B cell (primary cell): ENCODE data around the gene TNFRSF17. TPM values are rescaled to one million over a fixed set of nuclear protein-coding genes. Genes with fewer than 3 reads are reported as not detected.
A peak's percentile ranks its signal among the peaks of the same experiment; 100 is the strongest.

Experiments
- ATAC-seq: fragments of 200-7000 bp; cut with Tn5 transposase; one replicate; pipeline ENCODE4 v1.10.0; 2021; ENCODE audit warnings: low read depth, mild to moderate bottlenecking, moderate number of reproducible peaks, moderate library complexity
- CTCF ChIA-PET: fragments of 350-600 bp; sonication (Branson Sonifier 250); formaldehyde crosslinking; loops from one replicate; lab custom pipeline; 2021; ENCODE audit warnings: antibody characterized with exemption, inconsistent platforms; lab: Charles Lee
- POLR2A ChIA-PET: fragments of 350-600 bp; sonication (Branson Sonifier 250); formaldehyde crosslinking; loops from one replicate; lab custom pipeline; 2021; ENCODE audit warnings: antibody characterized with exemption; lab: Charles Lee
- DNase-seq: peaks from one replicate; pipeline ENCODE4 v3.0.0; 2013
- H2AFZ ChIP-seq: 2 replicates; pipeline ENCODE4 v1.6.1; 2012; ENCODE audit warnings: mild to moderate bottlenecking, low read depth, low read length; ENCODE audit not compliant: insufficient read depth, poor library complexity, severe bottlenecking
- H3K27ac ChIP-seq, 2 donors: 1 replicate in 1 of 2; 2 replicates in 1 of 2; pipeline ENCODE4 v1.5.1; 2012 to 2013; ENCODE audit warnings: low read length in 2 of 2, mild to moderate bottlenecking in 2 of 2, moderate library complexity in 1 of 2
- H3K27me3 ChIP-seq, 4 experiments: fragments of 200-600 bp in 1 of 4; sonication (generic) in 1 of 4; replicated peaks in 1 of 4; 1 replicate in 2 of 4; 2 replicates in 2 of 4; pipeline versions ENCODE4 v1.6.1 to v1.7.0; 2013 to 2016; ENCODE audit warnings: low read length in 3 of 4, mild to moderate bottlenecking in 2 of 4, mixed read lengths in 1 of 4, moderate library complexity in 1 of 4; ENCODE audit not compliant: insufficient read depth in 4 of 4, control insufficient read depth in 3 of 4; ENCODE audit errors: control extremely low read depth in 1 of 4
- H3K36me3 ChIP-seq, 2 experiments: replicated peaks in 1 of 2; 1 replicate in 1 of 2; 2 replicates in 1 of 2; pipeline versions ENCODE4 v1.6.1 to v1.7.1; 2013; ENCODE audit warnings: low read length in 1 of 2; ENCODE audit not compliant: insufficient read depth in 2 of 2, control insufficient read depth in 1 of 2; ENCODE audit errors: control extremely low read depth in 1 of 2, extremely low read depth in 1 of 2
- H3K4me1 ChIP-seq, 2 donors: fragments of 200-600 bp in 1 of 2; sonication (generic) in 1 of 2; 1 replicate in 1 of 2; 2 replicates in 1 of 2; pipeline versions ENCODE4 v1.5.1 to v1.6.1; 2013 to 2017; ENCODE audit warnings: low read length in 2 of 2; ENCODE audit not compliant: control insufficient read depth in 2 of 2, insufficient read depth in 2 of 2
- H3K4me2 ChIP-seq: replicated peaks from 2 replicates; pipeline ENCODE3; 2012; ENCODE audit warnings: mild to moderate bottlenecking, low read depth, low read length; ENCODE audit not compliant: poor library complexity, severe bottlenecking
- H3K4me3 ChIP-seq, 5 experiments: fragments of 200-600 bp in 1 of 5; sonication (generic) in 1 of 5; 1 replicate in 3 of 5; 2 replicates in 2 of 5; pipeline versions ENCODE4 v1.5.1 to v1.7.0; 2011 to 2016; ENCODE audit warnings: low read length in 4 of 5, mild to moderate bottlenecking in 4 of 5, low read depth in 2 of 5, control low read depth in 1 of 5, moderate library complexity in 1 of 5; ENCODE audit not compliant: insufficient read depth in 1 of 5; ENCODE audit errors: control extremely low read depth in 1 of 5, extremely low read depth in 1 of 5
- H3K79me2 ChIP-seq: fragments of 200-600 bp; sonication (generic); one replicate; pipeline ENCODE4 v1.6.0; 2016; ENCODE audit warnings: low read length; ENCODE audit not compliant: control insufficient read depth, insufficient read depth
- H3K9ac ChIP-seq: fragments of 200-600 bp; sonication (generic); 2 replicates; pipeline ENCODE4 v1.6.1; 2017; ENCODE audit warnings: mild to moderate bottlenecking, low read length, moderate library complexity
- H3K9me3 ChIP-seq, 3 donors: one replicate each; pipeline versions ENCODE4 v1.6.1 to v1.7.1; 2013; ENCODE audit warnings: low read length in 2 of 3; ENCODE audit not compliant: control insufficient read depth in 2 of 3, insufficient read depth in 1 of 3; ENCODE audit errors: control extremely low read depth in 1 of 3
- H4K20me1 ChIP-seq: 2 replicates; pipeline ENCODE4 v1.6.0; 2012; ENCODE audit warnings: mild to moderate bottlenecking, low read length; ENCODE audit not compliant: insufficient read depth, control insufficient read depth, poor library complexity, severe bottlenecking
- H3K27ac Mint-ChIP-seq: one replicate; pipeline ENCODE4 v1.8.0; 2021; ENCODE audit warnings: mixed read lengths
- H3K27me3 Mint-ChIP-seq: one replicate; pipeline ENCODE4 v1.8.0; 2021; ENCODE audit warnings: mixed read lengths
- H3K4me1 Mint-ChIP-seq: one replicate; pipeline ENCODE4 v1.8.0; 2021; ENCODE audit warnings: mixed read lengths
- H3K4me3 Mint-ChIP-seq: one replicate; pipeline ENCODE4 v1.8.0; 2021; ENCODE audit warnings: mixed read lengths
- H3K9me3 Mint-ChIP-seq: one replicate; pipeline ENCODE4 v1.8.0; 2022; ENCODE audit warnings: mixed read lengths; ENCODE audit not compliant: insufficient read depth
- CTCF ChIP-seq: fragments of 200-600 bp; IDR thresholded peaks from one replicate; pipeline ENCODE4 v1.8.0; 2022; ENCODE audit warnings: antibody characterized with exemption, mild to moderate bottlenecking
- EZH2 ChIP-seq: IDR thresholded peaks from 2 replicates; pipeline ENCODE4 v1.6.1; 2012; ENCODE audit warnings: borderline replicate concordance, low read depth, mild to moderate bottlenecking, moderate library complexity, low read length; ENCODE audit not compliant: insufficient read depth, poor library complexity, severe bottlenecking
- WGBS: methylation state at CpG from one replicate; pipeline ENCODE4 v1.1.5; 2013; ENCODE audit warnings: missing lambda C conversion rate; ENCODE audit not compliant: insufficient coverage; 5-methylcytosine and 5-hydroxymethylcytosine counted together
- intact Hi-C: fragments of 100-400 bp; cut with micrococcal nuclease; formaldehyde crosslinking; loops from one replicate; pipeline ENCODE4 v1.10.0; 2022
- polyA plus RNA-seq: library from polyadenylated mRNA; depleted of rRNA; stranded (reverse); fragments of >200 nt; gene quantifications from 2 replicates; pipeline ENCODE4 v1.2.3, GENCODE V29; 2012
- total RNA-seq, 2 donors: library from RNA; stranded (reverse); fragments of 120-200 nt in 1 of 2; gene quantifications; 1 replicate in 1 of 2; 2 replicates in 1 of 2; pipeline versions ENCODE4 v1.2.3 to v1.2.4, GENCODE V29; 2013 to 2022

Gene TNFRSF17
- total and polyA plus RNA-seq, 2 donors (not counting 1 experiment from before 2014, with no cell fraction given) = 4.6 to 16.4 TPM

GRCh38 chr16:11955713-11956123 lies 9.3 kb upstream of the TNFRSF17 start:
- Mint-ChIP-seq H3K27ac (peak overlapping the region; percentile 37), H3K27me3 (no peaks in the 10 kb centered on the region), H3K9me3 (no peaks in the 10 kb centered on the region), H3K4me3 (no peak overlapping the region), H3K4me1 (peaks cover 19% of the 10 kb centered on the region)
- no peak for ATAC-seq
- ChIA-PET POLR2A (interaction anchor here (0.6 kb wide), 1 partner anchor 31 kb away, joined by 6 read pairs; no protein-coding TSS in a partner anchor), CTCF (interaction anchor here (4.8 kb wide), 1 partner anchor 112 kb away, joined by 37 read pairs; no protein-coding TSS in a partner anchor)
- Histone ChIP-seq H3K4me1 (peaks cover 17 to 23% of the 10 kb centered on the region in 2 donors), H3K27me3 (no peaks in the 10 kb centered on the region), H3K9me3 (no peaks in the 10 kb centered on the region), H3K36me3 (no peaks in the 10 kb centered on the region), H2AFZ (no peak overlapping the region), H3K4me3 (no peak overlapping the region), H4K20me1 (no peaks in the 10 kb centered on the region), H3K4me2 (no peak overlapping the region), H3K27ac (no peak overlapping the region), H3K79me2 (peaks cover 13% of the 10 kb centered on the region), H3K9ac (no peak overlapping the region)
- intact Hi-C loops = no loop called here
- 85% methylated on average over 8 of the region's 8 CpGs for WGBS
- no peak for DNase-seq
- TF ChIP-seq EZH2 (no peak), CTCF (no peak)

- POLR2A ChIA-PET = interaction anchor here (0.6 kb wide), 1 partner anchor 30 kb away, joined by 6 read pairs; no protein-coding TSS in a partner anchor
- no peak overlapping the region for H3K9ac ChIP-seq
These were observed 8.5 kb upstream of the TNFRSF17 start for GRCh38 chr16:11956558-11956957.

More at GRCh38 chr16:11956558-11956957, 8.5 kb upstream of the TNFRSF17 start:
- H3K4me2 ChIP-seq = no peak overlapping the region
- Mint-ChIP-seq H3K9me3 (no peaks in the 10 kb centered on the region), H3K4me1 (peaks cover 21% of the 10 kb centered on the region), H3K4me3 (no peak overlapping the region), H3K27me3 (no peaks in the 10 kb centered on the region), H3K27ac (no peak overlapping the region)
- no peaks in the 10 kb centered on the region for H3K27me3 ChIP-seq
- intact Hi-C loops = no loop called here
- H3K79me2 ChIP-seq = peaks cover 18% of the 10 kb centered on the region
- peaks cover 17 to 23% of the 10 kb centered on the region in 2 donors for H3K4me1 ChIP-seq
- H3K4me3 ChIP-seq = no peak overlapping the region
- H3K9me3 ChIP-seq = no peaks in the 10 kb centered on the region
- H2AFZ ChIP-seq = no peak overlapping the region
- no peak for DNase-seq
- no peak overlapping the region for H3K27ac ChIP-seq
- H4K20me1 ChIP-seq = no peaks in the 10 kb centered on the region
- 100% methylated on average over 2 of the region's 2 CpGs for WGBS
- TF ChIP-seq CTCF (no peak), EZH2 (no peak)
- no peak for ATAC-seq
- no peaks in the 10 kb centered on the region for H3K36me3 ChIP-seq
- CTCF ChIA-PET = interaction anchor here (0.8 kb wide), 1 partner anchor 111 kb away, joined by 3 read pairs; no protein-coding TSS in a partner anchor
